ENCODE results near the gene SELENOO. TPM values are rescaled to one million over a fixed set of nuclear protein-coding genes. Genes with fewer than 3 reads are reported as not detected.

SELENOO gene
- total and polyA plus RNA-seq, 8 donors, result 18.5 to 28.9 (median 21.8) TPM

DNA sequence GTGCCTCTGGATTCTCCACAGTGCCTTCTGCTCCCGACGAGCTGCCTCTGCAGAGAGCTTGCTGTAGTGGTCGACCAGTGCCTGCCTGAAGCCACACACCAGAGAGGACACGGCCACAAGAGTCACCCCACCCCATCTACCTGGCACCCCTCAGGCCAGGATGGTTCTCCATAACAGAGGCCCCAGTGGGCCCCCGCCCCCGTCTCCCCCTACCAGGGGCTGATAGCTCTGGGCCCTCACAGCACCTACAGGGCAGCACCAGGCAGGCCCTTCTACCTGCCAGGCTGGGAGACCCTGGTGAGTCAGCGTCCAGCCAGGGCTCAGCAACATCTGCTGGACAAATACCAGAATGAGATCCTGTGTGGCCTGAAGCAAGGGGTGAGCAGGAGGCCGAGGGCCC, 21.7 kb downstream of the SELENOO start:
- Histone ChIP-seq H3K36me3 (peaks cover 0 to 98% of the 10 kb centered on the region in 2 donors), H3K4me1 (peaks cover 0 to 7% of the 10 kb centered on the region in 2 donors)

DNA sequence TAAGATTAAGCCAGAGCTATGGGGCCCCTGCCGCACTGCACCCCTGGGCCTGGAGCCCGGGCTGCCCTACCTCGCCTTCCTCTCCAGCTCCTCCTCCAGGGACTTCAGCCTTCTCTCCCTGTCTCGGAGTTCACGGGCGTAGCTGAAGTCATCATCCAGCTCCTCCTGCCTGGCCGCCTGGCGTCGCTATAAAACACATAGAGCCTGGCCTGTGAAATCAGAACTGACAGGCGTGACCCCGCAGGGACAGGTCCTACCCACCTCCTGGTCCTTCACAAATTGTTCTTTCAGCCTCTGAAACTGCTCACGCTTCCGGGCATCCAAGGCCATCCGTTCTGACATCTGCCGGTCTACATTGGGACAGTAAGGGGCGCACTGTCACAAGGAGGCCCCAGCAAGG, 23.3 kb downstream of the SELENOO start:
- Histone ChIP-seq H3K4me1 (peaks cover 0 to 7% of the 10 kb centered on the region in 2 donors), H3K9me3 (no peaks in the 10 kb centered on the region), H3K27ac (no peak overlapping the region), H3K4me3 (no peak overlapping the region), H3K27me3 (no peaks in the 10 kb centered on the region), H3K36me3 (peaks cover 0 to 98% of the 10 kb centered on the region in 2 donors)
- intact Hi-C loops (cut with DNase I), result no loop called here
- ATAC-seq (no peak), DNase-seq (no peak)
- TF ChIP-seq, protein P1, sequence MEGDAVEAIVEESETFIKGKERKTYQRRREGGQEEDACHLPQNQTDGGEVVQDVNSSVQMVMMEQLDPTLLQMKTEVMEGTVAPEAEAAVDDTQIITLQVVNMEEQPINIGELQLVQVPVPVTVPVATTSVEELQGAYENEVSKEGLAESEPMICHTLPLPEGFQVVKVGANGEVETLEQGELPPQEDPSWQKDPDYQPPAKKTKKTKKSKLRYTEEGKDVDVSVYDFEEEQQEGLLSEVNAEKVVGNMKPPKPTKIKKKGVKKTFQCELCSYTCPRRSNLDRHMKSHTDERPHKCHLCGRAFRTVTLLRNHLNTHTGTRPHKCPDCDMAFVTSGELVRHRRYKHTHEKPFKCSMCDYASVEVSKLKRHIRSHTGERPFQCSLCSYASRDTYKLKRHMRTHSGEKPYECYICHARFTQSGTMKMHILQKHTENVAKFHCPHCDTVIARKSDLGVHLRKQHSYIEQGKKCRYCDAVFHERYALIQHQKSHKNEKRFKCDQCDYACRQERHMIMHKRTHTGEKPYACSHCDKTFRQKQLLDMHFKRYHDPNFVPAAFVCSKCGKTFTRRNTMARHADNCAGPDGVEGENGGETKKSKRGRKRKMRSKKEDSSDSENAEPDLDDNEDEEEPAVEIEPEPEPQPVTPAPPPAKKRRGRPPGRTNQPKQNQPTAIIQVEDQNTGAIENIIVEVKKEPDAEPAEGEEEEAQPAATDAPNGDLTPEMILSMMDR (IDR thresholded peaks at IDR 0.05), result no peak

More for the DNA sequence above, 21.7 kb downstream of the SELENOO start:
- no peaks in the 10 kb centered on the region for H3K27me3 ChIP-seq
- ATAC-seq (no peak), DNase-seq (no peak)
- no peak overlapping the region for H3K27ac ChIP-seq
- H3K4me3 ChIP-seq, result no peak overlapping the region
- H3K9me3 ChIP-seq, result no peaks in the 10 kb centered on the region
- intact Hi-C loops (cut with DNase I), result no loop called here
- TF ChIP-seq, protein P1 (IDR thresholded peaks at IDR 0.05), result no peak

DNA sequence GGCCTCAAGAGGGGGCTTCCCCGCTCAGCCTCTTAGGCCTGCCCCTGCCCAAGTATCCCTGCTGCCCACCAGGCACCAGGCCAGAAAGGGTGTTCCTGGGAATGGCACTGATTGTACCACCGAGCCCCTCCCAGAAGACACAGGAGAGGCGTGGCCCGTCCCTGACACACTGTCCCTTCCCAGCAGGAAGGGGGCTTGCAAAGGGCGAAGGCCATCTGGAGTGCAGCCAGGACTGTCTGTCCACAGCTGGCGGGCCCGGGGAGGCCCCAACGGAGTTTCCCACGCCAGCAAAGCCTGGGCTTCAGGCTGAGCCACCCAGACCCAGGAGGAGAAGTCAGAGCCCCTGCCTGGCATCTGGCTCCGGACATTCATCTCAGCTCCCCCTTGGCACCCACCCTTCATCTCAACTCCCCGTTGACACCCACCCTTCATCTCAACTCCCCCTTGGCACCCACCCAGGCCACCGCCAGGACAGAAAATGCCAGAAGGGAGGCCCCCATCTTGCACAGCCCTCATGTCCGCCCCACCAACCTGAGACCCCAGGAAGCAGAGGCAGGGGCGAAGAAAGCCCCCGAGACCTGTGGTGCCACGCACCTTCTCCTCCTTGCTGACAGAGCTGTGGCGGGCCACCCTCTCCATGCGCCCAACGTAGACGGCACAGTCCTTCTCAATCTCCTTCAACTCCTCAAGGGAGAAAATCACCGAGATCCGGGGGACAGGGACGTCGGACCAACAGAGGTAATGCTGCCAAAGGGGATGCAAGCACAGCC, 24.6 kb downstream of the SELENOO start:
- no peaks in the 10 kb centered on the region for H3K27me3 ChIP-seq
- no peak overlapping the region for H3K27ac ChIP-seq
- H3K36me3 ChIP-seq, result peaks cover 0 to 98% of the 10 kb centered on the region in 2 donors
- no peak for DNase-seq
- TF ChIP-seq, protein P1 (IDR thresholded peaks at IDR 0.05), result no peak
- H3K4me3 ChIP-seq, result no peak overlapping the region
- intact Hi-C loops (cut with DNase I), result no loop called here
- H3K4me1 ChIP-seq, result no peaks in the 10 kb centered on the region
- no peak for ATAC-seq
- no peaks in the 10 kb centered on the region for H3K9me3 ChIP-seq

DNA sequence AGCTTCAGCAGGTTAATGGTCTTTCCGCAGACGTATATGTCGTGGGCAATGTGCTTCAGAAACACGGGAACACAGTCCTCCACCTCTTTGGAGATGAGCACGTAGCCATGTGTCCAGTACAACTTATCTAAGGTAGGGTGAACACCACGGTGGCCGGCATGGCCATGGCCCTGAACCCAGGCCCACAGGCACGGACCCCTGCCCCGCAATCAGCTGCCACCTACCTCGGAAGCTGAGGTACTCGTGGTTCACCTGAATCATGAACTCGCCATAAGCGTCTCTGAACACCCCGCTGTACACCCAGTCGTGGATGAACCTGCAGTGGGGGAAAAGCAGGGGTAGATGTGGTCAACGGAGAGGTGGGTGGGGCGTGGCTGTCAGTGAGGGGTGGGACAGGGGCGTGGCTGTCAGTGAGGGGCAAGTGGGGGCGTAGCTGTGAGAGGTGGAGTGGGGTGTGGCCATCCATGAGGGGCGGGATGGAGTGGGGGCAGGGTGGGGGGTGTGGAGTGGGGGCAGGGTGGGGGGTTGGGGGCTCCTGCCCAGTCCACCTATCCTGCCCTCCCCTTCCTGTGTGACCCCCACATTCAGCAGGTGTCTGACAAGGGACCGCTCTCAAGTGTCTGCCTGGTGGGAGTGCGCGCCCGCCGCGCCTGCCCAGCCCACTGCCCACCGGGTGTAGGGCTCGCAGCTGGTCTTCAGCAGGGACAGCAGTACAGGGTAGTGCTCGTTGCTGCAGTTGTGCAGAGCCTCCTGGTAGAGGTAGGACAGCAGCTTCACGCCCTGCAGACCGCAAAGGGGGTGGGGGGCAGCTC, 25.5 kb downstream of the SELENOO start:
- ATAC-seq (no peak), DNase-seq (no peak)
- H3K36me3 ChIP-seq, result peaks cover 0 to 94% of the 10 kb centered on the region in 2 donors
- H3K4me3 ChIP-seq, result no peak overlapping the region
- H3K4me1 ChIP-seq, result no peaks in the 10 kb centered on the region
- TF ChIP-seq, protein P1 (IDR thresholded peaks at IDR 0.05), result no peak
- intact Hi-C loops (cut with DNase I), result no loop called here
- no peaks in the 10 kb centered on the region for H3K27me3 ChIP-seq
- H3K9me3 ChIP-seq, result no peaks in the 10 kb centered on the region
- no peak overlapping the region for H3K27ac ChIP-seq

DNA sequence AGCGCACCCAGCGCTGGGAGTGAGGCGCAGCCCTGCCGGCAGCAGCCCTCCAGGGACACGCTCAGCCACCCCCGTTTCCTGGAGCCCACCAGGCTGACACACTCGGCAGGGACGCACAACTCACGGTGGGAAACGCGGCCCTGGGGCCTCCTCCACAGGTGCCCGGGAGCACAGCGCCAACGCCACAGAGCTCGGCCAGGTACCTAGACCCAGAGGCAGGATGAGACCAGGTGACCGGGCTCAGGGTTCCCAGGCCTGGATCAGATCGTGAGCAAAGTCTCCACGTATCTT, 26.0 kb downstream of the SELENOO start:
- DNase-seq, result no peak
- intact Hi-C loops (cut with DNase I), result no loop called here
- peaks cover 0 to 94% of the 10 kb centered on the region in 2 donors for H3K36me3 ChIP-seq

More for the DNA sequence above, 26.0 kb downstream of the SELENOO start:
- Histone ChIP-seq H3K4me3 (no peak overlapping the region), H3K27me3 (no peaks in the 10 kb centered on the region), H3K9me3 (no peaks in the 10 kb centered on the region), H3K27ac (no peak overlapping the region), H3K4me1 (no peaks in the 10 kb centered on the region)
- TF ChIP-seq, protein P1 (IDR thresholded peaks at IDR 0.05), result no peak
- ATAC-seq, result no peak
